HG03066 (cell line): ENCODE results near the gene RAP1A.
"Not testable (repeated sequence)": the region's sequence is repeated elsewhere in the genome, so short reads cannot be mapped to it uniquely, and the experiment has no call there.

Experiments
- ATAC-seq: cut with Tn5 transposase; IDR thresholded peaks from one replicate; pipeline ENCODE4 v1.9.1; 2021; ENCODE audit warnings: low read depth; ENCODE audit not compliant: unreplicated experiment

Gene RAP1A

GRCh38 chr1:111660204-111661150 is 40.9 kb downstream of the RAP1A start:
- ATAC-seq: no peak

GRCh38 chr1:111664652-111665051 is 45.1 kb downstream of the RAP1A start:
- no peak for ATAC-seq

- no peak for ATAC-seq
Observed at GRCh38 chr1:111665497-111665896, 45.9 kb downstream of the RAP1A start.

GRCh38 chr1:111666828-111667227 is 47.2 kb downstream of the RAP1A start:
- ATAC-seq: no peak

DNA sequence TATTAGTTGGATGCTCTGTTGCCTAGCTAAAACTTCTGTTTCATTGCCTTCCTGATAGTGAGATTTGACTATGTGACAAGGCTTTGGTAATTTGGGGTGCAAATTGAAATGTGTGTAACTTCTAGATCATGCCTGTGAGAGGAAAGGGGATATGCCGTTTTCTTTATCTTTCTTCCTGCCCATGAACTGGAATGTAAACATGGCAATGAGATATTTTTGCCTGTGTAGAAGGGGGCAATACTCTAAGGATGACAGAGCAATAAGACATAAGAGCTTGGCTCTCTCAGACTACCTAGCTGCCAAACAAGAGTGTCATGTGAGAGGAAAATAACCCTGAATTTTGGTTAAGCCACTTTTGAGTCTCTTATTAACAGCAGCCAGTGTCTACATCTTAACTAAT is 49.7 kb downstream of the RAP1A start:
- no peak for ATAC-seq

GRCh38 chr1:111671852-111672251 is 52.3 kb downstream of the RAP1A start:
- no peak for ATAC-seq

DNA sequence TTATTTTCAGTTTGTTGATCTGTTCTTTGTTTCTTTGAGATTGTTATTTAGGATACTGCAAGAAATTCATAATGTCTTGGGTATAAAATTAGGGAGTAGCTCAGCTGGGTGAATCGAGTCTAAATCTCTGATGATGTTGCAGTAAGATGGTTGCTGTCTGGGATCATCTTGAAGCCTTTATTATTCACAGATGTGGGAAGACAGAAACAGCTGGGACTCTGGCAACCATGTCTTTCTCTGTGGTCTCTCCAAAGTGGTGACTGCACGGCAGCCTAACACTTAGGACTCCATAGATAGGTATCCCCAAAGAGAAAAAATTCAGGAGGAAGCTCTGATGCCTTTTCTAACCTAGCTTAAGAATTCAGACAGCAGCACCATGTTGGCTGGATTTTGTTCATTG is 52.7 kb downstream of the RAP1A start:
- ATAC-seq: no peak

- ATAC-seq: no peak
Observed at GRCh38 chr1:111677604-111678003, 58.0 kb downstream of the RAP1A start.

DNA sequence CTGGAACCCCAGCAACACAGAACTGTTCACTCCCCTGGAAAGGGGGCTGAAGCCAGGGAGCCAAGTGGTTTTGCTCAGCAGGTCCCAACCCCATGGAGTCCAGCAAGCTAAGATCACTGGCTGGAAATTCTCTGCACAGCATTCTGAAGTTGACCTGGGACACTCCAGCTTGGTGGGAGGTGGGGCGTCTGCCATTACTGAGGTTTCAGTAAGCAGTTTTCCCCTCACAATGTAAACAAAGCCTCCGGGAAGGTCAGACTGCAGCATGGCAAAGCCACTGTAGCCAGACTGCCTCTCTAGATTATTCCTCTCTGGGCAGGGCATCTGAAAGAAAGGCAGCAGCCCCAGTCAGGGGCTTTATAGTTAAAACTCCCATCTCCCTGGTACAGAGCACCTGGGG is 60.0 kb downstream of the RAP1A start:
- ATAC-seq: no peak

DNA sequence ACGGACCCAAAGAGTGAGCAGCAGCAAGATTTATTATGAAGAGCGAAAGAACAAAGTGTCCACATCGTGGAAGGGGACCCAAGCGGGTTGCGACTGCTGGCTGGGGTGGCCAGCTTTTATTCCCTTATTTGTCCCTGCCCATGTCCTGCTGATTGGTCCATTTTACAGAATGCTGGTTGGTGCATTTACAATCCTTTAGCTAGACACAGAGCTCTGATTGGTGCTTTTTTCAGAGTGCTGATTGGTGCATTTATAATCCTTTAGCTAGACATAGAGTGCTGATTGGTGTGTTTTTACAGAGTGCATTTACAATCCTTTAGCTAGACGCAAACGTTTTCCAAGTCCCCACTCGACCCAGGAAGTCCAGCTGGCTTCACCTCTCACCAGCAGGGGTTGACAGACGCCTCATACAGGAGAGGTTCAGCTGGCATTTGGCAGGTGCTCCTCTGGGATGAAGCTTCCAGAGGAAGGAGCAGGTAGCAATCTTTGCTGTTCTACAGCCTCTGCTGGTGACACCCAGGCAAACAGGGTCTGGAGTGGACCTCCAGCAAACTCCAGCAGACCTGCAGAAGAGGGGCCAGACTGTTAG is 60.7 kb downstream of the RAP1A start:
- ATAC-seq: not testable (repeated sequence)

DNA sequence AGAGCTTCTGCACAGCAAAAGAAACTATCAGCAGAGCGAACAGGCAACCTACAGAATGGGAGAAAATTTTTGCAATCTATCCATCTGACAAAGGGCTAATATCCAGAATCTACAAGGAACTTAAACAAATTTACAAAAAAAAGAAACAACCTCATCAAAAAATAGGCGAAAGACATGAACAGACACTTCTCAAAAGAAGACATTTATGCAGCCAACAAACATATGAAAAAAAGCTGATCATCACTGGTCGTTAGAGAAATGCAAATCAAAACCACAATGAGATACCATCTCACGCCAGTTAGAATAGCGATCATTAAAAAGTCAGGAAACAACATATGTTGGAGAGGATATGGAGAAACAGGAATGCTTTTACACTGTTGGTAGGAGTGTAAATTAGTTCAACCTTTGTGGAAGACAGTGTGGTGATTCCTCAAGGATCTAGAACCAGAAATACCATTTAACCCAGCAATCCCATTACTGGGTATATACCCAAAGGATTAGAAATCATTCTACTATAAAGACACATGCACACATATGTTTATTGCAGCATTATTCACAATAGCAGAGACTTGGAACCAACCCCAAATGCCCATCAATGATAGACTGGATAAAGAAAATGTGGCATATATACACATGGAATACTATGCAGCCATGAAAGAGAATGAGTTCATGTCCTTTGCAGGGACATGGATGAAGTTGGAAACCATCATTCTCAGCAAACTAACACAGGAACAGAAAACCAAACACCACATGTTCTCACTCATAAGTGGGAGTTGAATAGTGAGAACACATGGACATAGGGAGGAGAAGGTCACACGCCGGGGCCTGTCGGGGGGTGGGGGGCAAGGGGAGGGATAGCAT is 65.9 kb downstream of the RAP1A start:
- ATAC-seq: not testable (repeated sequence)

- no peak for ATAC-seq
Observed at GRCh38 chr1:111690306-111690617, 70.7 kb downstream of the RAP1A start.

- no peak for ATAC-seq
Observed at GRCh38 chr1:111691886-111692285, 72.3 kb downstream of the RAP1A start.

GRCh38 chr1:111695801-111696200 is 76.2 kb downstream of the RAP1A start:
- ATAC-seq: no peak

- ATAC-seq: peak; percentile 54
Observed at GRCh38 chr1:111696330-111696729, 76.7 kb downstream of the RAP1A start.

DNA sequence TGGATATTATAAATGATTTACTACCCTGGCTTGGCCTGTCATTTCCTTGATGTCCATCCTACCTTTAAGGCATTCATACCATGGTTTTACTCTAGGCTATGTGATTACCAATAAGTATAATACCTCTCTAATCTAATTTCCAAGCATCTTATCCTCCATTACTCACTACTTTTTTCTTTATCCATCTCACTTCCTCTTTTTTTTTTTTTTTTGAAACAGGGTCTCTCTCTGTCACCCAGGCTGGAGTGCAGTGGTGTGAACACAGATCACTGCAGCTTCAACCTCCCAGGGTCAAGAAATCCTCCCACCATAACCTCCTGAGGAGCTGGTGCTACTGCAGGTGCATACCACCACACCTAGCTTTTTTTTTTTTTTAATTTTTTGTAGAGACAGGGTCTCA is 79.7 kb downstream of the RAP1A start:
- ATAC-seq: no peak

GRCh38 chr1:111702504-111703050 is 83.0 kb downstream of the RAP1A start:
- no peak for ATAC-seq

DNA sequence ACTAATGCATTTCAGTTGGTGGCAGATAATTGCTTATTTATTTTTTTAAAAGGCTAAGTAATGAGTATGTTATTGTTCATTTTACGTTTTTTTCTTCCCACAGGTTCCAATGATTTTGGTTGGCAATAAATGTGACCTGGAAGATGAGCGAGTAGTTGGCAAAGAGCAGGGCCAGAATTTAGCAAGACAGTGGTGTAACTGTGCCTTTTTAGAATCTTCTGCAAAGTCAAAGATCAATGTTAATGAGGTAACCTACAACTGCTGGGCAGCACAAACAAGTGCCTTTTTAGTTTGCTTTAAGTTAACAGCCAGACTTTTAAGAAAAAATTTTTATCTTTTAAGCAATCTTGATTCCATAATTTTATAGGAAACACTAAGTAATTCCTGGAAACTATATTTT is 84.7 kb downstream of the RAP1A start:
- ATAC-seq: no peak

DNA sequence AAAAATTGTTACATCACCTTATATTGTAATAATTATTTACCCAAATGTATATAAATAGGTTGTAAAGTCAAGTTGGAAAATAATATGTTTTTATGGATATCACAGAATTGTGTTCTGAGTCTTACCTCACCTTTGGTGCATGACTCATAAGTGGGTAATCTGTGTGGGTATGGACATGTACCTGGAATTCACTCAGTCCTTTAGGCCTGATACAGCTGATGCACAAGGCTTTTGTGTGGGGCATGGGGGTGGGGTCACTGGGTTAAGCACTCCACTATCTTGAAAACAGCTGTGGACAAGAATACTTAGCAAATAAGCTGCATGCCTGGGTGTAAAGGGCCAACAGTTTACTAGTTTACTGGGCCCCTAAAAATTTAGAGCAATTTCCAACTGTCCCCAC is 85.2 kb downstream of the RAP1A start:
- no peak for ATAC-seq

DNA sequence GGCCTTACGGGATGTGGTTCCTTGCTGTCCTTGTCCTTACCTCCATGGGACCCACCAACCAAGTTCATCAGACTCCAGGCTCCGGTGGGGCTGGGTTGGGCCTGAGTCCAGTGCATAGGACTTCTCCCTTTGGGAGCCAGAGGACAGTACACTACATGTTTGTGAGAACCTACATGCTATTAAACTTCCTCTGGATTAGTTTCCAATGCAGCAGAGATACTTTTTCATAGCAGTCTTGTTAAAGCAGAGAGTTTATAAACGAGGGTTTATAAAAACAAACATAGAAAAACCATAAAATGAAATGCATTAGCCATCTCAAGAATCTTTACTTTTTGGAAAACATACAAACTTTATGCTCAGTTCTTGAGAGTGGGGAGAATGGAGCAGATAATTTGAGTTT is 86.3 kb downstream of the RAP1A start:
- no peak for ATAC-seq

- ATAC-seq: no peak
Observed at GRCh38 chr1:111706921-111707320, 87.3 kb downstream of the RAP1A start.
